Measurements from ENCODE around the gene PLCH2. TPM values are rescaled to one million over a fixed set of nuclear protein-coding genes. Genes with fewer than 3 reads are reported as not detected.
A peak's percentile ranks its signal among the peaks of the same experiment; 100 is the strongest.

The PLCH2 gene
- total RNA-seq, 1 experiment from 2014 or later, result 0.74 TPM

DNA sequence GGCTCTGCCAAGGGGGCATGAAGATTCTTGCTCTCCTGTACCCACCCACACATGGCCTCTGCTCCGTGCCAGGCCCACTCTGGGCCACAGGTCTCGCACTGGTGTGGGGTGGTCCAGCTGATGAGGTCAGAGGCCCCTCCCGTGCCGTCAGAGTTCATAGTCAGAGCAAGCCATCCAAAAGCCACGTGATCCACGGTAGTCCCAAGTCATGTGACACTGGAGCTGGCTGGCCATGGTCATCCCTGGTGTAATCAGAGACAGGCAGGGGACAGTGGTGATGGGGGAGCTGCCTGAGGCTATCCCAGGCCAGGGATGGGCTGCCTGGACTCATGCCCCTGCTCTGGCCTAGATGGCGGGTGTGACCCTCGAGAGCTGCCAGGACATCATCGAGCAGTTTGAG lies 10.5 kb downstream of the PLCH2 start:
- in situ Hi-C loops (cut with HindIII; ENCODE audit: low pct_unique_long_range_greater_than_20kb, low sequenced_read_pairs), result no loop called here
- DNase-seq (ENCODE audit: low read depth), result no peak

- no peak for DNase-seq (ENCODE audit: low read depth)
- in situ Hi-C loops (cut with HindIII; ENCODE audit: low pct_unique_long_range_greater_than_20kb, low sequenced_read_pairs), result no loop called here
Observed at GRCh38 chr1:2488688-2489087, 12.6 kb downstream of the PLCH2 start.

DNA sequence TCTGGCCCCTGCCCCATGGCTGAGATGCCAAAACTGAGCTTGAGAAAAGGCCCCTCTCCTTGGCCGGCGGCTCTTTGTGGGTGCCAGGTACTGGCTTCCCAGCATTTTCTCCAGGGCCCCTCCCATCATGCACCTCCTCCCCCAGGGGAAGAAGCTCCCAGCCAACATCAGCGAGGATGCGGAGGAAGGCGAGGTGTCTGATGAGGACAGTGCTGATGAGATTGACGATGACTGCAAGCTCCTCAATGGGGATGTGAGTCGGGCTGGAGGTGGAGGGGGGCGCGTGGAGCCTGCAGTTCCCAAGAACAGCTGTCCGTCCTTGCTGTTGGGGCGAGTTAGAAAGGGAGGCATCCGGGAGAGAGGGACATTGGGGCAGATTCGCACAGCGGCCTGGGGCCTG lies 13.5 kb downstream of the PLCH2 start:
- in situ Hi-C loops (cut with HindIII; ENCODE audit: low pct_unique_long_range_greater_than_20kb, low sequenced_read_pairs), result no loop called here
- DNase-seq (ENCODE audit: low read depth), result no peak

GRCh38 chr1:2492091-2492490 lies 16.0 kb downstream of the PLCH2 start:
- in situ Hi-C loops (cut with HindIII; ENCODE audit: low pct_unique_long_range_greater_than_20kb, low sequenced_read_pairs), result no loop called here
- DNase-seq (ENCODE audit: low read depth), result no peak

DNA sequence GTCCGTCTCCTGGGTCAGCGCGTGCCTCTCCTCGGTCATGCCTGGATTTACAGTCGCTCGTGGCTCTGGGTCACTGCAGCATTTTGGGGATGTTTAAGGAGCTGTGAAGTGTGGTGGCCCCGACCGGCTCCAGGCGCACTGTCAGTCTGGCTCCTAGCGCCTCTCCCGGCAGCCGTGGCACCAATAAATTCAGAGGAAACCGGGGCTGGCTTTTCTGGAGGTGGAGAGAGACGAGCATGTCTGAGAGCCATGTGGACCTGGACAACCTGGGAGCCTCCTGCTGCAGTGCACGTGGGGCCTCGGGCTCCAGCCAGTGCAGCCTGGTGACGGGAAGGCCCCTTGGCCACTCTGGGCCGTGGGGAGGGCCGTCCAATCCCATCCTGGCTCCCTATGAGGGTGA lies 17.1 kb downstream of the PLCH2 start:
- no peak for DNase-seq (ENCODE audit: low read depth)
- in situ Hi-C loops (cut with HindIII; ENCODE audit: low pct_unique_long_range_greater_than_20kb, low sequenced_read_pairs), result no loop called here

DNA sequence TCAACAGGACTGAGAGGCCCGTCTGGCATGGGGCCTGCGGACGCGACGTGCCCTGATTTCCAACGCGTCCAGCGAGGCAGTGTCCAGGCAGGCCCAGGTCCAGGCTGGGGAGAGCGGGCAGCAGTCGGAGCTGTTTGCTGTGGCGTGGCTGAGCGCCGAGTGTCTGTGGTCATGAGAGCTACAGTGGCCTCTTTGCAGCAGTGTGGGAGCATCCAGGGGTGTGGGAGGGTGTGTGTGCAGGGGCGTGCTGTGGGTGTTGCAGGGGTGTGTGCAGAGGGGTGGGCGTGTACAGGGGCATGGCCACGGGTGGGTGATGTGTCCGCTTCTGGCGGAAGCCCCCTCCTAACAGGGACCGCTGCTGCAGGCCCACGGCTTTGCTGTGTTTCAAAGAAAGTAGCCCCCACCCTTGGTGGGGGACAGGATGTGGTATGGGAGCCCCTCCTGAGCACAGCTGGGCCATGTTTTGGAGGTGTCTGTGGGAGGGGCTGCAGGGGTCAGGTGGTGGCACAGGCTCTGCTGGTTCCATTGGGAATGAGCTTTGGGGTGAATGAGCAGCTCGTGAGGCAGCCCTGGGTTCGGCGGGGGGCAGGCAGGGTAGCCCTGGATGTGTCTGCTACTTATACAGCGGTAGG lies 17.7 kb downstream of the PLCH2 start:
- in situ Hi-C loops (cut with HindIII; ENCODE audit: low pct_unique_long_range_greater_than_20kb, low sequenced_read_pairs), result no loop called here
- no peak for DNase-seq (ENCODE audit: low read depth)

DNA sequence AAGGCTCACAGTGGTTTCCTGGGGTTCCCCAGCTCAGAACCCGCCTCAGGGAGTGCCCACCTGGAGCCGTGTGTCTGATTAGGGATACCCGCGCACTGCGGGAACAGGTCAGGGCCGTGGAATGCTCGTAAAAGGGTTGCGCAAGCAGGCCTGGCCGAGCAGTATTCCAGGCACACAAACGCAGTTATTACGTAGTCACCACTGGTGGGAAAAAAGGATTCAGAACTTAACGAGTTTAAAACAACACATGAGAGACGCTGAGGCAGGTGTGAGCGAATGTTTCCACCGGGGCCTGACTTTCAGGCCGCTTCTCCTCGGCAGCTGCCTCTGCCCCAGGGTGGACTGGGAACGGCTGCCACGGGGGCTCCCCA lies 18.2 kb downstream of the PLCH2 start:
- peak; percentile 47 for DNase-seq (ENCODE audit: low read depth)
- in situ Hi-C loops (cut with HindIII; ENCODE audit: low pct_unique_long_range_greater_than_20kb, low sequenced_read_pairs), result no loop called here

GRCh38 chr1:2495026-2495425 lies 18.9 kb downstream of the PLCH2 start:
- in situ Hi-C loops (cut with HindIII; ENCODE audit: low pct_unique_long_range_greater_than_20kb, low sequenced_read_pairs), result no loop called here
- no peak for DNase-seq (ENCODE audit: low read depth)

- DNase-seq (ENCODE audit: low read depth), result no peak
- in situ Hi-C loops (cut with HindIII; ENCODE audit: low pct_unique_long_range_greater_than_20kb, low sequenced_read_pairs), result no loop called here
Observed at GRCh38 chr1:2495546-2495945, 19.5 kb downstream of the PLCH2 start.

- no peak for DNase-seq (ENCODE audit: low read depth)
- in situ Hi-C loops (cut with HindIII; ENCODE audit: low pct_unique_long_range_greater_than_20kb, low sequenced_read_pairs), result no loop called here
Observed at GRCh38 chr1:2496087-2496622, 20.1 kb downstream of the PLCH2 start.

DNA sequence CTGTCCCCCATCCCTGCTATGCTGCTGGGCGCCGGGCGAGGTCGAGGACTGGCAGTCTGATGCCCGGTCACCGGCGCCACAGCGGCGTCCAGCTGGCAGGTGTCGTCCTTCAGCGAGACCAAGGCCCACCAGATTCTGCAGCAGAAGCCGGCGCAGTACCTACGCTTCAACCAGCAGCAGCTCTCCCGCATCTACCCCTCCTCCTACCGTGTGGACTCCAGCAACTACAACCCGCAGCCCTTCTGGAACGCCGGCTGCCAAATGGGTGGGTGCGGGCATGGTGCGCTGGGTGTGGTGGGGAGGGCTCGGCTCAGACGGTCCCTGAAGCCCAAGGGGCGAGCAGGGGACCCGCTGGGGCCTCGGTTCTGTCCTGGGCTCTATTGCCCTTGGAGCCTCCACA lies 20.7 kb downstream of the PLCH2 start:
- in situ Hi-C loops (cut with HindIII; ENCODE audit: low pct_unique_long_range_greater_than_20kb, low sequenced_read_pairs), result no loop called here
- no peak for DNase-seq (ENCODE audit: low read depth)

DNA sequence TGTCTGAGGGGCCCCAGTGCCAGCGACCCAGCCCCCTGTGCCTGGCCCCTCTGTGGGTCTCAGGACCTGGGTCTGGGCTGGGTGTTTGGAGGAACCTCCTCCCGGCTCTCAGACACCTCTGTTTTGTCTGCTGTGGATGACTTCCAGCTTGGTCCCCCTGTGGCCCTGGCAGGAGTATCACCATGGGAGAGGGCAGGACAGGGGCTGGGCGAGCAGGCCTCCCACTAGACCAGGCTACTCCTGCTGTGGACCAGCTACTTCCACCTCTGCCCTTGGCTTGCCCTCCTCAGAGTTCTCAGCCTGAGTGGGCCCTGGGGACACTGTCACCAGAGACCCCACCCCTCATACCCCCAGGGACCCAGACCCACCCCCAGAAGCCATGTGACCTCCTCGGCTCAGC lies 21.8 kb downstream of the PLCH2 start:
- in situ Hi-C loops (cut with HindIII; ENCODE audit: low pct_unique_long_range_greater_than_20kb, low sequenced_read_pairs), result no loop called here
- no peak for DNase-seq (ENCODE audit: low read depth)

GRCh38 chr1:2498648-2499047 lies 22.6 kb downstream of the PLCH2 start:
- in situ Hi-C loops (cut with HindIII; ENCODE audit: low pct_unique_long_range_greater_than_20kb, low sequenced_read_pairs), result no loop called here
- no peak for DNase-seq (ENCODE audit: low read depth)

DNA sequence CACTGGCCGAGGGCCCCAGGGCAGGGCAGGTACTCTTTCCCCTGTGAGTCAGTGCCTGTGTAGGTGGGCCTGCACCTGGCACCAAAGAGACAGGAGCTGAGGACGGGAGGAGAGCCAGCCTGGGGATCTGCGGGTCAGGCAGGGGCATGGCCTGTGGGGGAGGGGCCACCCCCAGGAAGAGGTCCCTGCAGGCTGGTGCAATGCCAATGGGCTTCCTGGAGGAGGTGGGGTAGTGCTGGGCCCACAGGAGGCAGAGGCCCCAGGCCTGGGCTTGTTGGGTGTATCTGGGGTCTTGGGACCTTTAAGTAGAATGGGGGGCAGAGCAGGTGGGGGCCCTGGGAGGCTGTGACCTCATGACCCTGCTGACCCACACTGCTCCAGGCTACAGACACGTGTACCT lies 23.2 kb downstream of the PLCH2 start:
- in situ Hi-C loops (cut with HindIII; ENCODE audit: low pct_unique_long_range_greater_than_20kb, low sequenced_read_pairs), result no loop called here
- no peak for DNase-seq (ENCODE audit: low read depth)

GRCh38 chr1:2499986-2500596 lies 24.0 kb downstream of the PLCH2 start:
- DNase-seq (ENCODE audit: low read depth), result no peak
- in situ Hi-C loops (cut with HindIII; ENCODE audit: low pct_unique_long_range_greater_than_20kb, low sequenced_read_pairs), result no loop called here

- no peak for DNase-seq (ENCODE audit: low read depth)
- in situ Hi-C loops (cut with HindIII; ENCODE audit: low pct_unique_long_range_greater_than_20kb, low sequenced_read_pairs), result no loop called here
Observed at GRCh38 chr1:2501041-2501819, 25.1 kb downstream of the PLCH2 start.

DNA sequence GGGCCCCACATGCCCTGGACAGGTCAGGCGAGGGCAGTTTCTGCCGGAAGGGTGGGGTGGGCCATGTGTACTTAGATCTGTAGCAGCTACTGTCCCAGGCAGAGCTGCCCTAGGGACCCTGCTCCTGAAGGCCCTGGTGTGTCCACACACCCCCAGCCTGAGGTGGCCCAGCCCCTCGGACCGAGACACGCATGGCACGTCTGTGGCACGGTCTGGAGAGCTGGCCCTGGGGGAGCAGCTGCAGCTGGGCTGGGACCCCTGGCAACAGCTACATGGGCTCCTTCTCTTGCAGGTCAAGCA lies 25.7 kb downstream of the PLCH2 start:
- no peak for DNase-seq (ENCODE audit: low read depth)
- in situ Hi-C loops (cut with HindIII; ENCODE audit: low pct_unique_long_range_greater_than_20kb, low sequenced_read_pairs), result no loop called here

DNA sequence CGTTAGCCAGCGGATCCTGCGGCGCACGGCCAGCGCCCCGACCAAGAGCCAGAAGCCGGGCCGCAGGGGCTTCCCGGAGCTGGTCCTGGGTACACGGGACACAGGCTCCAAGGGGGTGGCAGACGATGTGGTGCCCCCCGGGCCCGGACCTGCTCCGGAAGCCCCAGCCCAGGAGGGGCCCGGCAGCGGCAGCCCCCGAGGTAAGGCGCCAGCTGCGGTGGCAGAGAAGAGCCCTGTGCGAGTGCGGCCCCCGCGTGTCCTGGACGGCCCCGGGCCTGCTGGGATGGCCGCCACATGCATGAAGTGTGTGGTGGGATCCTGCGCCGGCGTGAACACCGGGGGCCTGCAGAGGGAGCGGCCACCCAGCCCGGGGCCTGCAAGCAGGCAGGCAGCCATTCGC lies 26.1 kb downstream of the PLCH2 start:
- in situ Hi-C loops (cut with HindIII; ENCODE audit: low pct_unique_long_range_greater_than_20kb, low sequenced_read_pairs), result no loop called here
- DNase-seq (ENCODE audit: low read depth), result no peak

DNA sequence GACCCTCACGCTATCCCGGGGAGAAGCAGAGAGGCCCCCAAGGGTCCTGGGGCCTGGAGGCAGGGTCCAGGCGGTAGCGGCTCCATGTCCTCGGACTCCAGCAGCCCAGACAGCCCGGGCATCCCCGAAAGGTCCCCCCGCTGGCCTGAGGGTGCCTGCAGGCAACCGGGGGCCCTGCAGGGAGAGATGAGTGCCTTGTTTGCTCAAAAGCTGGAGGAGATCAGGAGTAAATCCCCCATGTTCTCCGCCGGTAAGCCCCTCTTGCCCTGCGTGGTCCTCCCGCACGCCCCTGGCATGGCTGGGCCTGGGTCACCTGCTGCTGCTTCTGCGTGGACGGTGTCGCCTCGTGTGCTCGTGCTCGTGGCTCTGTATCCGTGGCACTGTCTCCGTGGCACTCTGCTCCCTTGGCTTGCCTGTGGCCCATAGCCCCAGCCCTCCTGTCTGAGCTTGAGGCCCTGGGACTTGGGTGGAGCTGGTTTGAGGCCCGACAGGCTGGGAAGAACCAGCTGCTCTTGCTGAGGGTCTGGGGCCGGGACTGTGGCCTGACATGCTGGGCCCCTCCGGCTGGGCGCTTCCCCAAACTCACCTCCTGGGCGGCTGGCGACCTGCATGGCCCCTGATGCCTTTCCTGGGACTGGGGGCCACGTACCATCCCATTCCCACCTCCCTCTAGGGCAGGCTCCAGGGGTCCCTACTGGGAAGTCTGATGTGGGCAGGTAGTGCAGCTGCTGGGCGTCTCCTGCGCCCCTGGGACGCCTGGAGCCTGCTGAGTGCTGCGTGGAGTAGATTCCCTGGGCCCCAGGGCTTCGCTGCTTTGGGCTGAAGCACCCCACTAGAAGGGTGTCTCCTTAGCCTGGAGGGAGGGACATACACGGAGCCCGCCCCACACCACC lies 26.8 kb downstream of the PLCH2 start:
- in situ Hi-C loops (cut with HindIII; ENCODE audit: low pct_unique_long_range_greater_than_20kb, low sequenced_read_pairs), result no loop called here
- no peak for DNase-seq (ENCODE audit: low read depth)
